Ishikawa (cell line): ENCODE data around the gene DOCK1.
A peak's percentile ranks its signal among the peaks of the same experiment; 100 is the strongest.

Experiments
- CEBPB ChIP-seq: IDR thresholded peaks from 2 replicates; pipeline ENCODE4 v1.6.1; 2012
- CREB1 ChIP-seq: IDR thresholded peaks from 2 replicates; pipeline ENCODE4 v1.6.1; 2012; ENCODE audit warnings: low read depth
- EGR1 ChIP-seq: IDR thresholded peaks from 2 replicates; pipeline ENCODE4 v1.6.1; 2012
- EP300 ChIP-seq: IDR thresholded peaks from 2 replicates; pipeline ENCODE4 v1.6.1; 2012; ENCODE audit warnings: borderline replicate concordance
- FOXM1 ChIP-seq: IDR thresholded peaks from 2 replicates; pipeline ENCODE4 v1.6.1; 2012; ENCODE audit warnings: low read depth, borderline replicate concordance
- MAX ChIP-seq: IDR thresholded peaks from 2 replicates; pipeline ENCODE4 v1.6.1; 2012
- NFIC ChIP-seq: IDR thresholded peaks from 2 replicates; pipeline ENCODE4 v1.6.1; 2012
- RAD21 ChIP-seq: IDR thresholded peaks from 2 replicates; pipeline ENCODE4 v1.6.1; 2012; ENCODE audit warnings: low read depth
- REST ChIP-seq: IDR thresholded peaks from 2 replicates; pipeline ENCODE4 v1.6.1; 2012; ENCODE audit warnings: low read depth, mild to moderate bottlenecking
- TAF1 ChIP-seq: IDR thresholded peaks from 2 replicates; pipeline ENCODE4 v1.6.1; 2012; ENCODE audit warnings: low read depth, mild to moderate bottlenecking
- TCF12 ChIP-seq: IDR thresholded peaks from 2 replicates; pipeline ENCODE4 v1.6.1; 2012; ENCODE audit warnings: low read depth
- TEAD4 ChIP-seq: IDR thresholded peaks from 2 replicates; pipeline ENCODE4 v1.6.1; 2012
- USF1 ChIP-seq: IDR thresholded peaks from 2 replicates; pipeline ENCODE4 v1.6.1; 2012
- YY1 ChIP-seq: IDR thresholded peaks from 2 replicates; pipeline ENCODE4 v1.6.1; 2012; ENCODE audit warnings: low read depth
- ZBTB7A ChIP-seq: IDR thresholded peaks from 2 replicates; pipeline ENCODE4 v1.6.1; 2012; ENCODE audit warnings: low read depth

Gene DOCK1

GRCh38 chr10:127320176-127320575 lies 414.9 kb downstream of the DOCK1 start:
- TF ChIP-seq TEAD4 (no peak), REST (no peak), USF1 (no peak), TAF1 (no peak), YY1 (no peak), FOXM1 (no peak), NFIC (no peak), EP300 (no peak)

GRCh38 chr10:127322286-127322685 lies 417.1 kb downstream of the DOCK1 start:
- TF ChIP-seq CREB1 (no peak), FOXM1 (no peak), YY1 (no peak), ZBTB7A (no peak), TEAD4 (no peak), MAX (no peak), RAD21 (no peak)

- no peak for TF ChIP-seq EP300
Measured at GRCh38 chr10:127325506-127325905, 420.3 kb downstream of the DOCK1 start.

- TF ChIP-seq TCF12 (no peak), MAX (no peak), CEBPB (no peak), TAF1 (no peak)
Measured at GRCh38 chr10:127326883-127327282, 421.7 kb downstream of the DOCK1 start.

GRCh38 chr10:127331696-127332095 lies 426.5 kb downstream of the DOCK1 start:
- TF ChIP-seq CREB1 (no peak), MAX (no peak), TAF1 (no peak), FOXM1 (no peak)

- TF ChIP-seq TEAD4 = no peak
- TF ChIP-seq TAF1 = no peak
- TF ChIP-seq NFIC = no peak
- no peak for TF ChIP-seq USF1
- no peak for TF ChIP-seq CREB1
- no peak for TF ChIP-seq TCF12
- TF ChIP-seq EP300 = no peak
Measured at GRCh38 chr10:127332631-127333030, 427.4 kb downstream of the DOCK1 start.

GRCh38 chr10:127337801-127338200 lies 432.6 kb downstream of the DOCK1 start:
- TF ChIP-seq TEAD4 (no peak), EGR1 (no peak), FOXM1 (no peak), TAF1 (no peak), MAX (no peak), ZBTB7A (no peak), CREB1 (no peak), NFIC (no peak), EP300 (no peak)

- TF ChIP-seq FOXM1 (no peak), USF1 (no peak), TEAD4 (no peak), CEBPB (peak; percentile 7; the same call in 1 of the 2 replicates)
Measured at GRCh38 chr10:127338399-127339110, 433.3 kb downstream of the DOCK1 start.
